Measurements from ENCODE around the gene IQSEC1. TPM values are rescaled to one million over a fixed set of nuclear protein-coding genes. Genes with fewer than 3 reads are reported as not detected.

The IQSEC1 gene
- total RNA-seq, 1 donor from 2014 or later: 211 TPM

- Mint-ChIP-seq H3K27ac (ENCODE audit: unreplicated experiment) (no peak overlapping the region), H3K4me3 (ENCODE audit: unreplicated experiment) (no peak overlapping the region), H3K27me3 (ENCODE audit: unreplicated experiment) (peaks cover 12% of the 10 kb centered on the region), H3K4me1 (ENCODE audit: low read depth, unreplicated experiment) (peaks cover 34% of the 10 kb centered on the region), H3K36me3 (ENCODE audit: unreplicated experiment) (no peaks in the 10 kb centered on the region), H3K9me3 (ENCODE audit: unreplicated experiment) (peaks cover 16% of the 10 kb centered on the region)
- TF ChIP-seq CTCF (IDR thresholded peaks at IDR 0.05; ENCODE audit: partially characterized antibody, unreplicated experiment): no peak
- DNase-seq: no peak
Measured at GRCh38 chr3:12977117-12977808, 96.0 kb downstream of the IQSEC1 start.

- H3K4me3 Mint-ChIP-seq (ENCODE audit: unreplicated experiment): no peak overlapping the region
- H3K27ac Mint-ChIP-seq (ENCODE audit: unreplicated experiment): no peak overlapping the region
- no peaks in the 10 kb centered on the region for H3K36me3 Mint-ChIP-seq (ENCODE audit: unreplicated experiment)
- peaks cover 34% of the 10 kb centered on the region for H3K4me1 Mint-ChIP-seq (ENCODE audit: low read depth, unreplicated experiment)
- peaks cover 12% of the 10 kb centered on the region for H3K27me3 Mint-ChIP-seq (ENCODE audit: unreplicated experiment)
- DNase-seq: no peak
- no peak for TF ChIP-seq CTCF (IDR thresholded peaks at IDR 0.05; ENCODE audit: partially characterized antibody, unreplicated experiment)
- H3K9me3 Mint-ChIP-seq (ENCODE audit: unreplicated experiment): peaks cover 16% of the 10 kb centered on the region
Measured at GRCh38 chr3:12975748-12976522, 97.3 kb downstream of the IQSEC1 start.

GRCh38 chr3:12974819-12975218 lies 98.4 kb downstream of the IQSEC1 start:
- H3K36me3 Mint-ChIP-seq (ENCODE audit: unreplicated experiment): no peaks in the 10 kb centered on the region
- no peak for TF ChIP-seq CTCF (IDR thresholded peaks at IDR 0.05; ENCODE audit: partially characterized antibody, unreplicated experiment)
- no peak overlapping the region for H3K4me3 Mint-ChIP-seq (ENCODE audit: unreplicated experiment)
- H3K4me1 Mint-ChIP-seq (ENCODE audit: low read depth, unreplicated experiment): peaks cover 41% of the 10 kb centered on the region
- peaks cover 16% of the 10 kb centered on the region for H3K9me3 Mint-ChIP-seq (ENCODE audit: unreplicated experiment)
- no peak for DNase-seq
- H3K27me3 Mint-ChIP-seq (ENCODE audit: unreplicated experiment): peaks cover 15% of the 10 kb centered on the region
- H3K27ac Mint-ChIP-seq (ENCODE audit: unreplicated experiment): no peak overlapping the region

GRCh38 chr3:12974334-12974733 lies 98.9 kb downstream of the IQSEC1 start:
- Mint-ChIP-seq H3K4me3 (ENCODE audit: unreplicated experiment) (no peak overlapping the region), H3K9me3 (ENCODE audit: unreplicated experiment) (peaks cover 18% of the 10 kb centered on the region), H3K27ac (ENCODE audit: unreplicated experiment) (no peak overlapping the region), H3K27me3 (ENCODE audit: unreplicated experiment) (peaks cover 13% of the 10 kb centered on the region), H3K36me3 (ENCODE audit: unreplicated experiment) (no peaks in the 10 kb centered on the region), H3K4me1 (ENCODE audit: low read depth, unreplicated experiment) (peaks cover 41% of the 10 kb centered on the region)
- no peak for TF ChIP-seq CTCF (IDR thresholded peaks at IDR 0.05; ENCODE audit: partially characterized antibody, unreplicated experiment)
- DNase-seq: no peak

- H3K4me3 Mint-ChIP-seq (ENCODE audit: unreplicated experiment): no peak overlapping the region
- TF ChIP-seq CTCF (IDR thresholded peaks at IDR 0.05; ENCODE audit: partially characterized antibody, unreplicated experiment): no peak
- H3K36me3 Mint-ChIP-seq (ENCODE audit: unreplicated experiment): no peaks in the 10 kb centered on the region
- no peak for DNase-seq
- H3K9me3 Mint-ChIP-seq (ENCODE audit: unreplicated experiment): peaks cover 23% of the 10 kb centered on the region
- peaks cover 9% of the 10 kb centered on the region for H3K27me3 Mint-ChIP-seq (ENCODE audit: unreplicated experiment)
- H3K4me1 Mint-ChIP-seq (ENCODE audit: low read depth, unreplicated experiment): peaks cover 42% of the 10 kb centered on the region
- no peak overlapping the region for H3K27ac Mint-ChIP-seq (ENCODE audit: unreplicated experiment)
Measured at GRCh38 chr3:12973827-12974226, 99.4 kb downstream of the IQSEC1 start.

All from glutamatergic neuron (in vitro differentiated cells).